ENCODE results near the gene SEC22A. TPM values are rescaled to one million over a fixed set of nuclear protein-coding genes. Genes with fewer than 3 reads are reported as not detected.
"Not testable (repeated sequence)": the region's sequence is repeated elsewhere in the genome, so short reads cannot be mapped to it uniquely, and the experiment has no call there.

Gene SEC22A
- total RNA-seq, 1 donor from 2014 or later: 15.4 TPM

GRCh38 chr3:123201223-123201556, 553 bp upstream of the SEC22A start:
- DNase-seq (ENCODE audit: low read depth, low spot score): no peak
- no peak for TF ChIP-seq CTCF (conservative IDR thresholded peaks at IDR 0.05)
- no peaks in the 10 kb centered on the region for H3K27me3 Mint-ChIP-seq (ENCODE audit: low read depth)
- H3K4me3 Mint-ChIP-seq: peak overlapping the region; percentile 93
- H3K9me3 Mint-ChIP-seq: no peaks in the 10 kb centered on the region
- peak overlapping the region; percentile 99 for H3K27ac Mint-ChIP-seq (ENCODE audit: unreplicated experiment)
- peaks cover 14% of the 10 kb centered on the region for H3K4me1 Mint-ChIP-seq
- no peaks in the 10 kb centered on the region for H3K36me3 Mint-ChIP-seq (ENCODE audit: low read depth)

- Mint-ChIP-seq H3K36me3 (ENCODE audit: low read depth) (no peaks in the 10 kb centered on the region), H3K27me3 (ENCODE audit: low read depth) (no peaks in the 10 kb centered on the region), H3K9me3 (no peaks in the 10 kb centered on the region), H3K27ac (ENCODE audit: unreplicated experiment) (no peak overlapping the region), H3K4me1 (peaks cover 14% of the 10 kb centered on the region), H3K4me3 (peak overlapping the region; percentile 93)
- DNase-seq (ENCODE audit: low read depth, low spot score): no peak
- no peak for TF ChIP-seq CTCF (conservative IDR thresholded peaks at IDR 0.05)
These were observed 708 bp downstream of the SEC22A start for GRCh38 chr3:123202451-123202850.

- H3K36me3 Mint-ChIP-seq (ENCODE audit: low read depth): peaks cover 7% of the 10 kb centered on the region
- DNase-seq (ENCODE audit: low read depth, low spot score): no peak
- H3K4me1 Mint-ChIP-seq: no peaks in the 10 kb centered on the region
- no peak overlapping the region for H3K4me3 Mint-ChIP-seq
- no peak for TF ChIP-seq CTCF (conservative IDR thresholded peaks at IDR 0.05)
- no peak overlapping the region for H3K27ac Mint-ChIP-seq (ENCODE audit: unreplicated experiment)
- H3K27me3 Mint-ChIP-seq (ENCODE audit: low read depth): no peaks in the 10 kb centered on the region
- H3K9me3 Mint-ChIP-seq: no peaks in the 10 kb centered on the region
These were observed 17.2 kb downstream of the SEC22A start for GRCh38 chr3:123218990-123219389.

GRCh38 chr3:123221369-123221768, 19.6 kb downstream of the SEC22A start:
- H3K27me3 Mint-ChIP-seq (ENCODE audit: low read depth); H3K4me3 Mint-ChIP-seq; H3K4me1 Mint-ChIP-seq; DNase-seq (ENCODE audit: low read depth, low spot score); H3K9me3 Mint-ChIP-seq; H3K27ac Mint-ChIP-seq (ENCODE audit: unreplicated experiment): not testable (repeated sequence)
- H3K36me3 Mint-ChIP-seq (ENCODE audit: low read depth): peaks cover 16% of the 10 kb centered on the region

GRCh38 chr3:123225016-123225415, 23.3 kb downstream of the SEC22A start:
- Mint-ChIP-seq H3K4me3 (no peak overlapping the region), H3K27me3 (ENCODE audit: low read depth) (no peaks in the 10 kb centered on the region), H3K9me3 (peaks cover 13% of the 10 kb centered on the region), H3K36me3 (ENCODE audit: low read depth) (peaks cover 42% of the 10 kb centered on the region), H3K4me1 (no peaks in the 10 kb centered on the region), H3K27ac (ENCODE audit: unreplicated experiment) (no peak overlapping the region)
- TF ChIP-seq CTCF (conservative IDR thresholded peaks at IDR 0.05): no peak
- DNase-seq (ENCODE audit: low read depth, low spot score): no peak

GRCh38 chr3:123226549-123226948, 24.8 kb downstream of the SEC22A start:
- Mint-ChIP-seq H3K4me3 (no peak overlapping the region), H3K36me3 (ENCODE audit: low read depth) (peaks cover 50% of the 10 kb centered on the region), H3K4me1 (no peaks in the 10 kb centered on the region), H3K27ac (ENCODE audit: unreplicated experiment) (no peak overlapping the region), H3K9me3 (peaks cover 15% of the 10 kb centered on the region), H3K27me3 (ENCODE audit: low read depth) (no peaks in the 10 kb centered on the region)
- no peak for TF ChIP-seq CTCF (conservative IDR thresholded peaks at IDR 0.05)
- no peak for DNase-seq (ENCODE audit: low read depth, low spot score)
